Caki2 (cell line): Measurements from ENCODE around the gene IL1R2. TPM values are rescaled to one million over a fixed set of nuclear protein-coding genes. Genes with fewer than 3 reads are reported as not detected.

Source experiments
- DNase-seq: peaks from one replicate; pipeline ENCODE4 v3.0.0-alpha.2; 2015; ENCODE audit warnings: low read depth
- in situ Hi-C: cut with HindIII; loops from 2 replicates; pipeline ENCODE4 v1.10.0; 2016; ENCODE audit warnings: low sequenced_read_pairs, low pct_unique_long_range_greater_than_20kb, mixed read lengths
- total RNA-seq: library from RNA; depleted of rRNA; stranded (reverse); fragments of >200 nt; shearing (Covaris generic); gene quantifications from 2 replicates; pipeline ENCODE4 v1.2.3, GENCODE V29; 2014; ENCODE audit warnings: low replicate concordance

IL1R2 gene
- total RNA-seq, 1 experiment from 2014 or later = 3.2 TPM

GRCh38 chr2:102010902-102011301 lies 19.1 kb downstream of the IL1R2 start:
- in situ Hi-C loops = no loop called here
- no peak for DNase-seq

GRCh38 chr2:102012061-102012614 lies 20.4 kb downstream of the IL1R2 start:
- in situ Hi-C loops = no loop called here
- no peak for DNase-seq

GRCh38 chr2:102013206-102014040 lies 21.7 kb downstream of the IL1R2 start:
- in situ Hi-C loops = no loop called here
- no peak for DNase-seq

- in situ Hi-C loops = no loop called here
Observed at GRCh38 chr2:102014041-102014345, 22.2 kb downstream of the IL1R2 start.

GRCh38 chr2:102015399-102015798 lies 23.6 kb downstream of the IL1R2 start:
- in situ Hi-C loops = no loop called here
- no peak for DNase-seq

More at GRCh38 chr2:102014041-102014345, 22.2 kb downstream of the IL1R2 start:
- no peak for DNase-seq

- in situ Hi-C loops = no loop called here
- DNase-seq = no peak
Observed at GRCh38 chr2:102016399-102016955, 24.7 kb downstream of the IL1R2 start.

- no peak for DNase-seq
- in situ Hi-C loops = no loop called here
Observed at GRCh38 chr2:102018823-102019445, 27.2 kb downstream of the IL1R2 start.

- in situ Hi-C loops = no loop called here
- DNase-seq = peak; percentile 67
Observed at GRCh38 chr2:102020596-102021170, 28.9 kb downstream of the IL1R2 start.

GRCh38 chr2:102021779-102022178 lies 30.0 kb downstream of the IL1R2 start:
- no peak for DNase-seq
- in situ Hi-C loops = no loop called here

- no peak for DNase-seq
- in situ Hi-C loops = no loop called here
Observed at GRCh38 chr2:102022884-102023539, 31.3 kb downstream of the IL1R2 start.

GRCh38 chr2:102024410-102024809 lies 32.6 kb downstream of the IL1R2 start:
- in situ Hi-C loops = no loop called here

GRCh38 chr2:102025016-102025501 lies 33.3 kb downstream of the IL1R2 start:
- DNase-seq = no peak
- in situ Hi-C loops = no loop called here

More at GRCh38 chr2:102024410-102024809, 32.6 kb downstream of the IL1R2 start:
- no peak for DNase-seq

GRCh38 chr2:102025583-102026267 lies 34.0 kb downstream of the IL1R2 start:
- in situ Hi-C loops = no loop called here
- DNase-seq = no peak

GRCh38 chr2:102027036-102027980 lies 35.5 kb downstream of the IL1R2 start:
- DNase-seq = peak; percentile 76
- in situ Hi-C loops = no loop called here

GRCh38 chr2:102028470-102028869 lies 36.7 kb downstream of the IL1R2 start:
- DNase-seq = no peak
- in situ Hi-C loops = no loop called here

GRCh38 chr2:102029405-102029804 lies 37.6 kb downstream of the IL1R2 start:
- in situ Hi-C loops = no loop called here
- no peak for DNase-seq

- in situ Hi-C loops = no loop called here
- no peak for DNase-seq
Observed at GRCh38 chr2:102029952-102030351, 38.2 kb downstream of the IL1R2 start.
